H9 (cell line): ENCODE measurements around the gene MYBPC3. TPM values are rescaled to one million over a fixed set of nuclear protein-coding genes. Genes with fewer than 3 reads are reported as not detected.

Experiments
- DNase-seq: peaks from one replicate; pipeline ENCODE4 v3.0.0-alpha.2; 2017
- H2AFZ ChIP-seq: one replicate; pipeline ENCODE4 v1.6.1; 2013; ENCODE audit warnings: mild to moderate bottlenecking, low read length, control low read depth, moderate library complexity
- H2AK5ac ChIP-seq: 2 replicates; pipeline ENCODE4 v1.6.1; 2013; ENCODE audit warnings: low read length, control low read depth, mixed read lengths; ENCODE audit not compliant: insufficient read length
- H2BK120ac ChIP-seq: one replicate; pipeline ENCODE4 v1.6.1; 2013; ENCODE audit warnings: low read depth, mild to moderate bottlenecking, low read length, control low read depth, inconsistent platforms; ENCODE audit not compliant: poor library complexity, severe bottlenecking
- H2BK12ac ChIP-seq: 2 replicates; pipeline ENCODE4 v1.6.1; 2013; ENCODE audit warnings: low read length, control low read depth, mixed read lengths, low read depth; ENCODE audit not compliant: insufficient read length
- H2BK15ac ChIP-seq: 2 replicates; pipeline ENCODE4 v1.6.1; 2013; ENCODE audit warnings: low read depth, low read length, control low read depth
- H2BK20ac ChIP-seq: one replicate; pipeline ENCODE4 v1.6.1; 2013; ENCODE audit warnings: low read depth, mild to moderate bottlenecking, low read length, control low read depth, inconsistent platforms; ENCODE audit not compliant: poor library complexity, severe bottlenecking
- H2BK5ac ChIP-seq: 2 replicates; pipeline ENCODE4 v1.6.1; 2013; ENCODE audit warnings: low read length, control low read depth, mixed read lengths; ENCODE audit not compliant: insufficient read length
- H3K14ac ChIP-seq: 2 replicates; pipeline ENCODE4 v1.6.1; 2013; ENCODE audit warnings: low read length, control low read depth; ENCODE audit not compliant: insufficient read depth
- H3K18ac ChIP-seq: 2 replicates; pipeline ENCODE4 v1.6.1; 2013; ENCODE audit warnings: low read depth, mild to moderate bottlenecking, mixed read lengths, low read length, control low read depth; ENCODE audit not compliant: insufficient read length
- H3K23ac ChIP-seq: 2 replicates; pipeline ENCODE4 v1.6.1; 2013; ENCODE audit warnings: low read length, control low read depth, mixed read lengths, low read depth; ENCODE audit not compliant: insufficient read length
- H3K23me2 ChIP-seq: 2 replicates; pipeline ENCODE4 v1.6.1; 2013; ENCODE audit warnings: low read depth, mild to moderate bottlenecking, mixed read lengths, low read length, control low read depth; ENCODE audit not compliant: insufficient read length, poor library complexity, severe bottlenecking
- H3K27ac ChIP-seq: 2 replicates; pipeline ENCODE4 v1.5.1; 2013; ENCODE audit warnings: low read length, control low read depth, mixed read lengths, low read depth; ENCODE audit not compliant: insufficient read length
- H3K27me3 ChIP-seq: 2 replicates; pipeline ENCODE4 v1.6.1; 2013; ENCODE audit warnings: low read length, control low read depth, inconsistent platforms; ENCODE audit not compliant: insufficient read depth
- H3K4ac ChIP-seq: 2 replicates; pipeline ENCODE4 v1.6.1; 2013; ENCODE audit warnings: low read depth, mild to moderate bottlenecking, control low read depth, inconsistent platforms, low read length, moderate library complexity
- H3K4me1 ChIP-seq: 2 replicates; pipeline ENCODE4 v1.6.1; 2013; ENCODE audit warnings: low read length, control low read depth, inconsistent platforms; ENCODE audit not compliant: insufficient read depth
- H3K4me2 ChIP-seq: 2 replicates; pipeline ENCODE4 v1.6.1; 2013; ENCODE audit warnings: low read length, control low read depth, mixed read lengths; ENCODE audit not compliant: insufficient read length, insufficient read depth
- H3K56ac ChIP-seq: 2 replicates; pipeline ENCODE4 v1.6.1; 2013; ENCODE audit warnings: low read depth, mild to moderate bottlenecking, mixed read lengths, low read length, control low read depth; ENCODE audit not compliant: insufficient read length
- H3K79me1 ChIP-seq: 2 replicates; pipeline ENCODE4 v1.6.1; 2013; ENCODE audit warnings: low read depth, mild to moderate bottlenecking, moderate library complexity, low read length, control low read depth, inconsistent platforms; ENCODE audit not compliant: insufficient read depth, poor library complexity, severe bottlenecking
- H3K79me2 ChIP-seq: 2 replicates; pipeline ENCODE4 v1.6.1; 2013; ENCODE audit warnings: low read length, control low read depth, inconsistent platforms; ENCODE audit not compliant: insufficient read depth
- H3K9ac ChIP-seq: 2 replicates; pipeline ENCODE4 v1.6.1; 2013; ENCODE audit warnings: low read length, control low read depth, mixed read lengths; ENCODE audit not compliant: insufficient read length; ENCODE audit errors: extremely low read depth
- H3K9me3 ChIP-seq: one replicate; pipeline ENCODE4 v1.6.1; 2013; ENCODE audit warnings: low read depth, low read length, inconsistent platforms; ENCODE audit not compliant: control insufficient read depth
- H3T11ph ChIP-seq: one replicate; pipeline ENCODE4 v1.6.1; 2013; ENCODE audit warnings: mild to moderate bottlenecking, low read length, control low read depth, inconsistent platforms
- H4K20me1 ChIP-seq: one replicate; pipeline ENCODE4 v1.6.1; 2013; ENCODE audit not compliant: control insufficient read depth, insufficient read length, insufficient read depth
- H4K5ac ChIP-seq: 2 replicates; pipeline ENCODE4 v1.6.1; 2013; ENCODE audit warnings: low read depth, mild to moderate bottlenecking, mixed read lengths, low read length, control low read depth; ENCODE audit not compliant: insufficient read length
- H4K8ac ChIP-seq: replicated peaks from 2 replicates; pipeline ENCODE4 v1.6.1; 2013; ENCODE audit warnings: low read length, control low read depth, mixed read lengths, low read depth; ENCODE audit not compliant: insufficient read length
- H4K91ac ChIP-seq: 2 replicates; pipeline ENCODE4 v1.6.1; 2013; ENCODE audit warnings: low read depth, mild to moderate bottlenecking, moderate library complexity, mixed read lengths, low read length, control low read depth; ENCODE audit not compliant: insufficient read length
- H3K27ac Mint-ChIP-seq, 3 experiments: 2 replicates in 2 of 3; 3 replicates in 1 of 3; pipeline ENCODE4 v1.8.0; 2020 to 2021; ENCODE audit warnings: mixed read lengths in 3 of 3, mild to moderate bottlenecking in 1 of 3, moderate library complexity in 1 of 3
- H3K27me3 Mint-ChIP-seq: 2 replicates; pipeline ENCODE4 v1.8.0; 2021; ENCODE audit warnings: low read depth, mild to moderate bottlenecking, moderate library complexity, mixed read lengths
- H3K36me3 Mint-ChIP-seq, 3 experiments: 2 replicates in 2 of 3; 3 replicates in 1 of 3; pipeline ENCODE4 v1.8.0; 2020 to 2021; ENCODE audit warnings: low read depth in 3 of 3, mixed read lengths in 3 of 3; ENCODE audit not compliant: insufficient read depth in 1 of 3
- H3K4me1 Mint-ChIP-seq, 2 experiments: 2 replicates each; pipeline ENCODE4 v1.8.0; 2020; ENCODE audit warnings: mixed read lengths in 2 of 2
- H3K4me3 Mint-ChIP-seq, 2 experiments: 2 replicates in 1 of 2; 3 replicates in 1 of 2; pipeline ENCODE4 v1.8.0; 2020 to 2021; ENCODE audit warnings: mild to moderate bottlenecking in 2 of 2, mixed read lengths in 2 of 2, moderate library complexity in 1 of 2
- H3K9me3 Mint-ChIP-seq, 2 experiments: 2 replicates in 1 of 2; 3 replicates in 1 of 2; pipeline ENCODE4 v1.8.0; 2020; ENCODE audit warnings: mild to moderate bottlenecking in 2 of 2, mixed read lengths in 2 of 2, moderate library complexity in 1 of 2
- CTCF ChIP-seq: fragments of 200-600 bp; sonication (generic); conservative IDR thresholded peaks from 3 replicates; pipeline ENCODE4 v1.8.0; 2021; ENCODE audit warnings: antibody characterized with exemption, mild to moderate bottlenecking
- total RNA-seq: library from RNA; stranded (reverse); gene quantifications from 2 replicates; pipeline ENCODE4 v1.2.1, GENCODE V29; 2021

MYBPC3 gene
- total RNA-seq, 1 experiment from 2014 or later: not detected

GRCh38 chr11:47378836-47379170 is 26.3 kb upstream of the MYBPC3 start:
- no peak overlapping the region for H4K5ac ChIP-seq
- H3K27me3 ChIP-seq: no peaks in the 10 kb centered on the region
- H2AFZ ChIP-seq: no peak overlapping the region
- H3K23me2 ChIP-seq: no peaks in the 10 kb centered on the region
- no peak overlapping the region for H2BK15ac ChIP-seq
- H3K79me2 ChIP-seq: no peaks in the 10 kb centered on the region
- H2BK5ac ChIP-seq: no peak overlapping the region
- H3K27ac Mint-ChIP-seq: no peak overlapping the region; a peak in 1 of 7 replicates
- peaks cover 5% of the 10 kb centered on the region for H3K27me3 Mint-ChIP-seq
- H2BK120ac ChIP-seq: no peak overlapping the region
- no peak overlapping the region for H3K4me2 ChIP-seq
- no peak overlapping the region for H3K4me3 Mint-ChIP-seq
- no peak overlapping the region for H4K8ac ChIP-seq
- H2AK5ac ChIP-seq: no peak overlapping the region
- no peak overlapping the region for H3K18ac ChIP-seq
- no peak overlapping the region for H4K91ac ChIP-seq
- H3K79me1 ChIP-seq: no peaks in the 10 kb centered on the region
- H3K36me3 Mint-ChIP-seq: no peaks in the 10 kb centered on the region
- H3K9me3 ChIP-seq: no peaks in the 10 kb centered on the region
- no peak overlapping the region for H3K27ac ChIP-seq
- H3K23ac ChIP-seq: no peak overlapping the region
- no peaks in the 10 kb centered on the region for H4K20me1 ChIP-seq
- no peak for DNase-seq
- no peak overlapping the region for H3K56ac ChIP-seq
- no peak overlapping the region for H2BK12ac ChIP-seq
- H3K14ac ChIP-seq: no peak overlapping the region
- H3K9me3 Mint-ChIP-seq: no peaks in the 10 kb centered on the region
- no peak overlapping the region for H3K4ac ChIP-seq
- H2BK20ac ChIP-seq: no peak overlapping the region
- H3K4me1 ChIP-seq: no peaks in the 10 kb centered on the region
- no peak for TF ChIP-seq CTCF
- no peak overlapping the region for H3T11ph ChIP-seq
- H3K9ac ChIP-seq: no peak overlapping the region
- H3K4me1 Mint-ChIP-seq: peaks cover 3 to 4% of the 10 kb centered on the region in 2 experiments; a peak in 3 of 4 replicates
